T-helper 2 cell (primary cell): ENCODE data around the gene OOSP3.
A peak's percentile ranks its signal among the peaks of the same experiment; 100 is the strongest.
"Not testable (repeated sequence)": the region's sequence is repeated elsewhere in the genome, so short reads cannot be mapped to it uniquely, and the experiment has no call there.

ENCODE experiments used
- DNase-seq, 5 experiments: peaks; one replicate each; pipeline versions ENCODE4 v3.0.0 to v3.0.0-alpha.2; 2012 to 2022
- total RNA-seq, 2 donors: gene quantifications; one replicate each; lab custom pipeline; 2026; lab: John Stamatoyannopoulos, UW

The OOSP3 gene, protein sequence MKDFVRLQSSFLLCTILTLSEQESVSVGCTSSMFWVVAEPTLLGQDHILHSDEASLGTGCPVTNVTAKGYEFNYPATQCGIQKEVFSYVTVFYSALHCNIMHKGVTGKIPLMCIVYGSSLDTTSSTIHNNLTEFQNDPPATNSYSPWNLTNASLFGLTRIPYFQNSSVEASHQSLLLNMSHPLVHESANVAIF
- total RNA-seq, result 0 reads per million in 2 donors

- no peak for DNase-seq
Measured at GRCh38 chr11:59878575-59878974, at the start of gene OOSP3. OOSP3 (plus strand) TSS chr11:59878782; CDS start chr11:59878809, 27 bp downstream.

DNA sequence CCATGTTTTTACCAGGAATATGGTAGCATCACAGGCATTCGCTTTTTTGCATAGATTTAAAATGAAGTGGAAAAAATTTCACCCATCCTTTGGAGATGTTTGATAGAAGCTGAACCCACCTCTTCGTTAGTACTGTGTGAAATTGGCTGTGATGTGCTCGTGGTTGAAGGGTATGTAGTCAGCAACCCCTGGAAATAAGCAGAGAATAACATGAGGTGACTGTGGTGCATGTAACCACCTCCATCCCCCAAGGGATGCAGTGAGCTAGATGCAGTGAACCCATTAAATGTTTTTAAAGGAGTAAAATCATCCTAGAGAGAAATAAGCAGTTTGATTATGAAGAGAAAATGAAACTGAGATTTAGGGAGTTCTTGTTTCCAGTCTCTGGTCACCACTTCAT lies 49.2 kb upstream of the OOSP3 start:
- no peak for DNase-seq

DNA sequence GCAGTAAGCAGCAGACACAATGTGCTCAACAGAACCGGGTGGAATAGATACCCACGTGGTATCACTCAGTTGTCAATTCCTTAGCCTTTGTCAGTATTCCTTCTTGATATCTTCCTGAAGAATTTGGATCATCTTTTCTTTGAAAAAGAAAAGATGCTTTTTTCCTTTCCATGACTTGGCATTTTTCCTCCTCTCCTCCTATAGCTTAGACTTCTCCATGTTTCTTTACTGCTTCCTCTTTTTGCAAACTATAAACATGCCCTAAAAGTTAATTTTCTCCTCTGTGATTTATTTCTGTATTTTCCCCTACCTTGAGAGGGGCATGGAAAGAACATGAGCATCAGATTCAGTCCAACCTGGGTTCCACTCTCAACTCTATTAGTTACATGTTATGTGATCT lies 45.0 kb upstream of the OOSP3 start:
- no peak for DNase-seq

GRCh38 chr11:59839615-59840014 lies 39.0 kb upstream of the OOSP3 start:
- DNase-seq, result no peak

DNA sequence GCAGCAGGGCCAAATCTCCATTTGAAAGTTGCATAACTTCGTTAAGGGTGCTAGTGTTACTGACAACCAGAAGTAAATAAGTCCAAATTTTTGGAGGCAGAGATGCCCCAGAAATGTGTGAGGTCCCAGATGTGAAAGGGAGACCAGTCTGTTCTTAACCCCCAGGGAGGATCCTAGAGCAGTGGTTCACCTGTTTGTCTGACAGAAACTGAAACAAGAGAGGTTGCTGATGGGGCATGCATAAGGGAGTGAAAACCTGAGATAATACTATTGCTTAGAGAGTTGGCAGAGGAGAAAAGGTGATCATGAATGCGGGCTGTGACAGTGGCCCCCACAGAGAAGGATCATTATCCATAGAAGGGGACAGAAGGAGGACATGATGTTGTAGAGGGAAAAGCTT lies 37.1 kb upstream of the OOSP3 start:
- no peak for DNase-seq

- no peak for DNase-seq
Measured at GRCh38 chr11:59842316-59842715, 36.3 kb upstream of the OOSP3 start.

- DNase-seq, result no peak
Measured at GRCh38 chr11:59845399-59845798, 33.2 kb upstream of the OOSP3 start, which contains the start of gene CBLIF. CBLIF (minus strand) TSS chr11:59845499; CDS start chr11:59845453, 46 bp downstream.

DNA sequence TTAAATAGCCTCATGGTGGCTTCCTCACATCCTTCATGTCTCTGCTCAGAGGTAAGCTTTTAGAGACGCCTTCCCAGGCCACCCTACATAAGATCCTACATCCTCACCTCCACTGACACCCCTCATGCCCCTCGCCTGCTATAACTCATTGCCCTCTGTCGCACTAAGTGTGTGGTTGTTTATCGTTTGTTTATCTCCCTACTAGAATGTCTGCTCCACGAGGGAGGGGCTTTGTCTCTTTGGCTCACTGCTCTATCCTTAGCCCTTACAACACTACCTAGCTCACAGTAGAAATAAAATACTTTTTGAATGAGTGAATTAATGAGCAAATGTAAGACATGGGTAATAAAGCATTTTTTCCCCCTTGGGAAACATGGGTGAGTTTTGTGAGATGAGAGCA lies 32.0 kb upstream of the OOSP3 start:
- no peak for DNase-seq

DNA sequence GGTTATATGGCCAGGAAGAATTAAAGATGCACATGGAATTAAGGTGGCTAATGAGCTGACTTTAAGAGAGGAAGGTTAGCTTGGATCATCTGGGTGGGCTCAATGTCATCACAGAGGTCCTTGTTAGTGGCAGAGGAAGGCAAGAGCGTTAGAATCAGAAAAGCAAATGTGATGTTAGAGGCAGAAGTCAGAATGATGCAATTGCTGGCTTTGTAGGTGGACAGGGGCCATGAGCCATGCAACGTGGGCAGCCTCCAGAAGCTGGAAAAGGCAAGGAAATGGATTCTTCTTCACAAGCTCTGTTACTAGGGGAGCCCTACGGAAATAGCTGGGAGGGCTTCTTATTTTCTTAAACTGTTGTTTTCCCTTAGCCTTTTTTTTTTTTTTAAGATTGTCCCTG lies 31.0 kb upstream of the OOSP3 start:
- no peak for DNase-seq

- DNase-seq, result not testable (repeated sequence)
Measured at GRCh38 chr11:59848439-59848838, 30.1 kb upstream of the OOSP3 start.

- no peak for DNase-seq
Measured at GRCh38 chr11:59849129-59849528, 29.5 kb upstream of the OOSP3 start.

- not testable (repeated sequence) for DNase-seq
Measured at GRCh38 chr11:59849551-59849950, 29.0 kb upstream of the OOSP3 start.

GRCh38 chr11:59851416-59851815 lies 27.2 kb upstream of the OOSP3 start:
- not testable (repeated sequence) for DNase-seq

DNA sequence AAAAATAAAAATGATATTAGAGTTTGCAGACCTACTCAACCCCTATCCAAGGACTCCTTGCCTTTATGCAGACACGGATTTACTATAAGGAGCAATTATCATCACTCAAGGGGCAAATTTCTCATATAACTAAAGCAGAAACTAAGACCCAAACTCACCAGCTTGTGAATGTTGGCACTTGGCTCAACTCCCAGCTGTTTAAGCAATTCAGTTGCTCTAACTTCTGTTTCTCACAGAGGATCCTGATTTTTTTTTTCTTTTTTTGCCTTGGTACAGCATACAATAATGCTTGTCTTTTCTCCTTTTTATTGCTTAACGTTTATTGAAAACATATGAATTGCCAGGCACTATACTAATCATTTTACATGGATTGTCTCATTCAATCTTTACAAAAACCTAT lies 23.7 kb upstream of the OOSP3 start:
- no peak for DNase-seq

GRCh38 chr11:59857439-59858434 lies 20.8 kb upstream of the OOSP3 start:
- peak in 1 of 5 experiments; percentile 80 for DNase-seq

DNA sequence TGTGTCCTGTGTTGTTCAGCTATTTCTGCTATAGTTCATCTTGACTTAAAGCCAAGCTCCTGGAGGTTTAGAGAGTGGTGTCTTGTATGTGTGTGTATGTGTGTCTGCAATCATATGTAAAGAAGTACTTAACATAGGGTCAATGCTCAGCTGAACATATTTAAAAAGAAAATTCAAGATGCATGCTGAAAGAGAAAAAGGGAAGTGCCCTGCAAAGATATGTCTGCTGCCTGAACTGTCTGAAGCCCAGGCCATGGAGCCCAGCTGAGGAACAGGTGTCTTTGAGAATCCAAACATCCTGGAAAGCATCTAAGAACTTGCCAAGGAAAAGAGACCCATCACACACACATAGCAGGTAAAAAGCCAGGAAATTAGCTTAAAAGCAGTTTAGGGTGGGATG lies 18.9 kb upstream of the OOSP3 start:
- no peak for DNase-seq

DNA sequence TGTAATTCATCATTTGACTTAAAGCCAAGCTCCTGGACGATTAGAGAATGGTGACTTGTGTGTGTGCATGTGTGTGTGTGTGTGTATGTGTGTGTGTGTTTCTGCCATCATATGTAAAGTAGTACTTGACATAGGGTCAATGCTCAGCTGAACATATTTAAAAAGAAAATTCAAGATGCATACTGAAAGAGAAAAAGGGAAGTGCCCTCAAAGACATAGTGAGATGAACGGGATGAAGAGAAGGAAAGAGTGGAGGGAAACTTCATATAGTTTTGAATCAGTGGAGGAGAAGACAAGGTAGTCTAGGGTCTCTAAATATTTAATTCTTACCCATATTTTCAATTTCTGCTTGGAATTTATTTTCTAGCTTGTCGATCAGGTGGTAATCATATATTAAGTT lies 16.3 kb upstream of the OOSP3 start:
- DNase-seq, result no peak

GRCh38 chr11:59865031-59865430 lies 13.6 kb upstream of the OOSP3 start:
- DNase-seq, result no peak

DNA sequence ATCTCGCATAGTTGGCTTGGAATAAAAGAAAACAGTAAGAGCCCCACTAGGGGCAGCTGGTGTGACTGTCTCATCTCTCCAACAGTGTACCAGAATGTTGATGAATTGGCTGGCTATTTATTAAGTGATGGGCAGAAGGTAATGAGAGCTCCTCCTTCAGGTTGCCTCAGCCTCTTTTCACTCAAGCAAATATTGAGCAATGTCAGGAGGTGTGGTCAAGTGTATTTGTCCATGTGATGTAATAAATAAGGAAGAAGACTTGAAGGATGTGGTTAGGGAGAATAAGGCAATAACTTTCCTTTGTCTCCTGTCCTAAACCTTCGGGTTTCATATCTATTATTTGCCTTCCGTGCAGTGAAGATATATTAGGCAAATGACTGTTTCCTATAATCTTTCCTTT lies 12.2 kb upstream of the OOSP3 start, which contains the start of gene TCN1:
Gene TCN1 (minus strand): TSS at position 91 of the 400 bp plus-strand sequence. CDS start 17 bp downstream, at position 74.
- DNase-seq, result no peak

DNA sequence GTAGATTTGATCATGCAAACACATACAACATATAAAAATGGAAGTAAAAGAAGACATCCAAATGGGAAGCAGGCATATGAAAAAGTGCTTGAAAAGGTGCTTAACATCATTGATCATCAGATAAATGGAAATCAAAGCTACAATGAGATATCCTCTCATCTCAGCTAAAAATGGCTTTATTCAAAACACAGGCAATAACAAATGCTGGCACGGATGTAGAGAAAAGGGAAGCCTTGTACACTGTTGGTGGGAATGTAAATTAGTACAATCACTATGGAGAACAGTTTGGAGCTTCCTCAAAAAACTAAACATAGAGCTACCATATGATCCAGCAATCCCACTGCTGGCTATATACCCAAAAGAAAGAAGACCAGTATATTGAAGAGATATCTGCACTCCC lies 11.7 kb upstream of the OOSP3 start:
- DNase-seq, result no peak

DNA sequence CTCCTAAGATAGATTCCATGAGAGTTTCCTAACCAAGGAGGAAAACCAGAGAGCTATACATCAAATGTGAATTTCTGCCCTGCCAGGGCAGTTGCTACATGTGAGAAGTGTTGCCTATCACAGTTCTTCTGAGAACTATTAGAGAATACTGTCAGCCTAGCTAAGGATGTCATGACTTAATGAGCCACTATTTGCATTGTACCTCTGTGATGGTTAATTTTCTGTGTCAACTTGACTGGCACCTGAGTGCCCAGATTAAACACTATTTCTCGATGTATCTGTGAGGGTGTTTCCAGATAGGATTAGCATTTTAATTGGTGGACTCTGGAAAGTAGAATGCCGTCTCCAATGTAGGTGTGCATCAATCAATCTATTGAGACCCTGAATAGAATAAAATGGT lies 10.6 kb upstream of the OOSP3 start:
- no peak for DNase-seq

- DNase-seq, result no peak
Measured at GRCh38 chr11:59872076-59872475, 6.5 kb upstream of the OOSP3 start.

DNA sequence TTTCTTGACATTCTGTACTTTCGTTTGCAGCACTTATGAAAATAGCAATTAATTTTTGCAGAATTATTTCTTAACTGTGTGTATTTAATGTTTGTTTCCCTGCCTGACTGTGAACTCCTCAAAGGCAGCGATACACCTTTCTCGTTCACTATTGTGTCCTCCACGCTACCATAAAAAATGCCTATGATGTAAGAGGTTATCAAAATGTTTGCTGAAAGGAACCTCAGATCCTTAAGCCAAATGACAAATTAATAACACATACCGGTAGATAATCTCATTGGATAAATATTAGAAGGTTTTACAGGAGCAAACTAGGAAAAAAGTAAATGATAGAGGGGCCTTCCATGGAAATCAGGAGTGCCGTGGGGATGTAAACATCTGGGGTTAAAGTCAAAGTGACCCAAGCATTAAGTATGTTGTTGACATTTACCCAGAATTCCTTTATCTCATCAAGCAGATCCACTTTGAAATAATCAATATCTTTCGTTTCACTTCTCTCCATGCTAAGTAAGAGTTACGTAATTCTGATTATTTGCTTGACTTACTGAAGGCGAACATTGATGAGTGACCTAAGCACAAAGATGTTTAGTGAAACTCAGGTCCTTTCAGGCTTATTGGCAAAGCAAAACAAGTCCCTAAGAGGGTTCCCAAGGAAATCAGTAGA lies 2.6 kb upstream of the OOSP3 start:
- no peak for DNase-seq
